NCI-H460 (cell line): ENCODE results near the gene APBB3. TPM values are rescaled to one million over a fixed set of nuclear protein-coding genes. Genes with fewer than 3 reads are reported as not detected.
"Not testable (repeated sequence)": the region's sequence is repeated elsewhere in the genome, so short reads cannot be mapped to it uniquely, and the experiment has no call there.

ENCODE experiments used
- DNase-seq: peaks from one replicate; pipeline ENCODE4 v3.0.0-alpha.2; 2016; ENCODE audit warnings: low read depth; ENCODE audit errors: extremely low read depth
- polyA plus RNA-seq: library from polyadenylated mRNA; depleted of rRNA; stranded (reverse); fragments of >200 nt; gene quantifications from 2 replicates; pipeline ENCODE4 v1.2.3, GENCODE V29; 2014; cell fraction: nucleus; rRNA removed
- total RNA-seq: library from RNA; depleted of rRNA; stranded (reverse); fragments of >200 nt; shearing (Covaris generic); gene quantifications from 2 replicates; pipeline ENCODE4 v1.2.3, GENCODE V29; 2014; rRNA removed

The APBB3 gene, protein sequence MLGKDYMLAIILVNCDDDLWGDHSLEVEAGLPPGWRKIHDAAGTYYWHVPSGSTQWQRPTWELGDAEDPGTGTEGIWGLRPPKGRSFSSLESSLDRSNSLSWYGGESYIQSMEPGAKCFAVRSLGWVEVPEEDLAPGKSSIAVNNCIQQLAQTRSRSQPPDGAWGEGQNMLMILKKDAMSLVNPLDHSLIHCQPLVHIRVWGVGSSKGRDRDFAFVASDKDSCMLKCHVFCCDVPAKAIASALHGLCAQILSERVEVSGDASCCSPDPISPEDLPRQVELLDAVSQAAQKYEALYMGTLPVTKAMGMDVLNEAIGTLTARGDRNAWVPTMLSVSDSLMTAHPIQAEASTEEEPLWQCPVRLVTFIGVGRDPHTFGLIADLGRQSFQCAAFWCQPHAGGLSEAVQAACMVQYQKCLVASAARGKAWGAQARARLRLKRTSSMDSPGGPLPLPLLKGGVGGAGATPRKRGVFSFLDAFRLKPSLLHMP
- 9.8 and 12.6 TPM in 2 replicates for total RNA-seq
- polyA plus RNA-seq: 93.3 and 110 TPM in 2 replicates

DNA sequence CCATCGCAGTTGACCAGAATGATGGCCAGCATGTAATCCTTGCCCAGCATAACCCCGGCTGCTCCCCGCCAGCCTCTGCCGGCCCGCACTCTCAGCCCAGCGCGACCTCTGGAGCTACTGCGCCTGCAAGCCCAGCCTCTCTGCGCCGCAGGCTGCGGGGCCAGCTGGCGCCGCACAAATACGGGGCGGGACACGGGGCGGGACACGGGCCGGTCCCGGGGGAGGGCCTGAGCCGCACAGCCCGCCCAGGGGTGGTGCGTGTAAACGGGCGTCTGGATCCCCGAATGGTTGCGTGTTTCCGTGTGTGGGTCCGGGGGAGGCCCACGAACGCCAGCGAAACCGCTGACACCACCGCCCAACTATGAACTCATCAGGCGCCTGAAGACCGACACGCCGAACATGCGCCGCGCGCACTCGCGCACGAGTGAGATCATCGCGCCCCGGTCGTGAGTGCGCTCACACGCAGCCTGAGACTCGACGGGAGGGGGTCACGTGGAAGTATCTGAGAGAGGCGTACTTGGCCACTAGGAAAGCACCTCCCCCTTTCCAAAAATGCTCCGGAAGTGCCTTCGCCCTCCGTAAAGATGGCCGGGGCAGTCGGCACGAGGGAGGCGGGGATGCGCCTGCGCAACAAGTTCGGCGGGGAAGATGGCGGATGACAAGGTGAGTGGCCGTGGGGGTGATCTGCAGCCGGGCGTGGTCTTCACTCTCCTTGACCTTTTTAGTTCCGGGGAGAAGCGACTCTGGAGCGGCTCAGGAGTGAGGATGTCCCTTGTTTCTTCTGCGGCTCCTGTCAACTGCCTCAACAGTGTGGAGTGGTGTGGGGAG lies at the start of gene APBB3, which contains the start of gene SLC35A4:
APBB3 (minus strand) TSS at position 403 of the 828 bp plus-strand sequence; CDS start at position 50, 353 bp downstream.
SLC35A4 (plus strand) TSS at position 633 of the 828 bp plus-strand sequence. CDS start 2,342 bp downstream, outside the sequence.
- DNase-seq: peak; percentile 96

DNA sequence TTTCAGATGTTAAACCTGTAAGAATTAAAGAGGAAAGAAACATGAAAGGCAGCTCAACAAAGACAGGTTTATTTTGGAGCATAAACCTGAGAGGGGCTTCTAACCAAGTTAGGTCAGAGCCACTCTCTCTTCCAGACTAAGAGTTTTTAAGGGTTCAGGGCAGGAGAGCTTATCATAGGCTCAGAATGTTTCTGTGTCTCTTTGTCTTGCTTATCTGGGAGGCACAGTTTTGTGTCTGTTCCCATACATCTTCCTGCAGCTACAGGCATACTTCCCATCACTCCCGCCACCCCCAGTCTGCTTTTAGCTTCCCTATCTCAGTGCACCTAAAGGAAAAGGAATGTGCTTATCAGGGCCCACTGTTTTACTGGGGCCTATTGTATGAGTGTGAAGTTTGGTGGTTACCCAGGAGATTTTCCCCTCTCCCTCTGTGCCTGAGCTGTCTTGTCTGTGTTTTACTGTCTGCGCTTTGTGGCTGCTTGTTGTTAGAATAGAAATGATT lies 46.7 kb upstream of the APBB3 start:
- DNase-seq: no peak

DNA sequence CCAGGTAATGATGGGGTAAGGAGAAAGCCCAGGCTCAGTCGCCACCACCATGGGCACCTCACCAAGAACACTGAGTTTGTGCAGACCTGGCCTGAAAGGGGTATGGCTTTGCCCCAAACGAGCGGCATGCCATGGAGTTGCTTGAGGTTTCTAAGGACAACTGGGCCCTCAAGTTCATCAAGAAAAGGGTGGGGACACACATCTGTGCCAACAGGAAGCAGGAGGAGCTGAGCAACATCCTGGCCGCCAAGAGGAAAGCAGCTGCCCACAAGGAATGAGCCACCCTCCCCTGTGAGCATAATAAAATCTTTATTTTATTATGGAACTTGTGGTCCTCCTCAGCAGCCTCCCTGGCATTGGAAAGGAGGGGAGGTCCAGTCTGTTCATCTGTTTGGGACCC lies 44.7 kb upstream of the APBB3 start:
- no peak for DNase-seq

DNA sequence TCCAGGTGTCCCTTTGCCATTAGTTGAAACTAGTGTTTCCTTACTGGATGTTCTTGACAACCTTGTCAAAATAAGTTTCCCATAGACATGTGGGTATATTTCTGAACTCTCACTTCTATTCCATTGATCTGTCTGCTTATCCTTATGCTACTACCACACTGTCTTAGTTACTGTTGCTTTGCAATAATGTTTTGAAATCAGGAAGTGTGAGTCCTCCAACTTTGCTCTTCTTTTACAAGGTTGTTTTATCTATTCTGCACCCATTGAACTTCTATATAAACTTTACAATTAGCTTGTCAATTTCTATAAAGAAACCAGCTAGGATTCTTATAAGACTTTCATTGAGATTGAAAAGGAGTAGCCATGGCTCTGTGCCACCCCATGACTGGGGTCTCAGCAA lies 44.3 kb upstream of the APBB3 start:
- DNase-seq: no peak

DNA sequence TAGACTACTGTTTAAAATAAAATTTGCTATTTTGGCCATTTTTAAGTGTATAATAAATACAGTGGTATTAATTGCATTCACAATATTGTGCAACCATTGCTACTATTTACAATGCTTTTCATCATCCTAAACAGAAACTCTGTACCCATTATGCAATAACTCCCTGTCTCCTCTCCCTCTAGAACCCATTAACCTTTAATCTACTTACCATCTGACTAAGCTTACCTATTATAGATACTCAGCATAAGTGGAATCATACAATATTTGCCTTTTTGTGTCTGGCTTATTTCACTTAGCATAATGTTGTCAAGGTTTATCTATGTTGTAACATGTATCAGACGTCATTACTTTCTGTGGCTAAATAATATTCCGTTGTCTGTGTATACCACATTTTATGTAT lies 42.6 kb upstream of the APBB3 start:
- DNase-seq: peak; percentile 15

DNA sequence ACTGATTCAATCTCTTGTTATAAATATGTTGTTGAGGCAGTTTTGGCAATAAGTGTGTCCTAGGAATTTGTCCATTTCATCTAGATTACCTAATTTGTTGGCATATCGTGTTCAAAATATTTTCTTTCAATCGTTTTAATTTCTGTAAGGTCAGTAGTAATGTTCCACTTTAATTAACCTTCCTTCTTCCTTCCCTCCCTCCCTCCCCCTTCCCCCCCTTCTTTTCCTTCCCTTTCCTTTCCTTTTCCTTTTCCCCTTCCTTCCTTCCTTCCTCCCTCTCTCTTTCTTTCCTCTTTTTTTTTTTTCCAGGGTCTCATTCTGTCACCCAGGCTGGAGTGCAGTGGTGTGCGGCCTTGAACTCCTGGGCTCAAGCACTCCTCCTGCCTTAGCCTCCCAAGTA lies 41.5 kb upstream of the APBB3 start:
- no peak for DNase-seq

DNA sequence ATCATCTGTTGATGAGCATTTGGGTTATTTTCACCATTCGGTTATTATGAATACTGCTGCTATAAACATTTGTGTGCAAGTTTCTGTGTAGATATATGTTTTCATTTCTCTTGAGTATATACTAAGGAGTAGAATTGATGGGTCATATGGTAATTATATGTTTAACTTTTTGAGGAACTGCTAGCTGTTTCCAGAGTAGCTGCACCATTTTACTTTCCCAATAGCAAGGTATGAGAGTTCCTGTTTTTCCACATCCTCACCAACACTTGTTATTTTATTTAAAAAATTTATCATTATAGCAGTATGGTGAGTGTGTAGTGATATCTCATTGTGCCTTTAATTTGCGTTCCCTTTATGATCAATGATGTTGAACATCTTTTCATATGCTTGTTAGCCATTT lies 39.3 kb upstream of the APBB3 start:
- DNase-seq: no peak

DNA sequence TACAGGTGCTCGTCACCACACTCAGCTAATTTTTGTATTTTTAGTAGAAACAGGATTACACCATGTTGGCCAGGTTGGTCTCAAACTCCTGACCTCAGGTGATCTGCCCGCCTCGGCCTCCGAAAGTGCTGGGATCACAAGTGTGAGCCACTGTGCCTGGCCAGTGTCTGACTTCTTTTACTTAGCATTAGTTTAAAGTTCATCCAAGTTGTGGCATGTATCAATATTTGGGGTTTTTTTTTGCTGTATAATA lies 39.0 kb upstream of the APBB3 start:
- not testable (repeated sequence) for DNase-seq

DNA sequence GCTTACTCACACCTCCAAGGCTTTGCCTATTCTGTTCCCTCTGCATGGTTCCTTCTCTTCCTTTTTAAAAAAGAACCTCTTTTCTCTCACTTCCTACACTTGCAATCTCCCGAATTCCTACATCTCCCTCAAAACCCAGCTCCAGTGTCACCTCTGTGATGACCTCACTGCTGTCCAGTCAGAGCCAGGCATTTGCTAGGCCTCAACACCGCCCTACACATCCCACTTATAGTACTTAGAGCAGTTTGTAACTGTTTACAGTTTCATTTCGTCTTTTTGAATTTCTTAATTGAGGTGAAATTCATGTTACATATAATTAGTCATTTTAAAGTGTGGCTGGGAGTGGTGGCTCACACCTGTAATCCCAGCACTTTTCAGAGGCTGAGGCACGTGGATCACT lies 37.7 kb upstream of the APBB3 start:
- no peak for DNase-seq

DNA sequence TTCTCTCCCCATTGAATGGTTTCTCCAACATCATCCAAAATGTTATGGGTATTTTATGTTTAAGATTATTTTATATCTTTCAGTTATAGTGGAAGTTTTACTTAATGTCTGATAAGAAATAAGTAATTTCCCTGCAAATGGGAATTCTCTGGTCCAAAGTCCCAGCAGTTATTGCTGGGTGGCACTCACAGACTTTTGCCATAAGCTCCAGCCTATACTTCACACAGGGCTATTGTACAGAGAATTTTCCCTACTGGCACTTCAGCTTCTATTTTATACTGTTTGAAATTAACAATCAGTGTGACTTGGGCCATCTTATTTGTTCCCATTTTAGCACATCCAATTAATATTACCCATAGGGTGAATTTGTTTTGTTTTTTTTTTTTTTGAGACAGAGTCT lies 35.7 kb upstream of the APBB3 start:
- no peak for DNase-seq

DNA sequence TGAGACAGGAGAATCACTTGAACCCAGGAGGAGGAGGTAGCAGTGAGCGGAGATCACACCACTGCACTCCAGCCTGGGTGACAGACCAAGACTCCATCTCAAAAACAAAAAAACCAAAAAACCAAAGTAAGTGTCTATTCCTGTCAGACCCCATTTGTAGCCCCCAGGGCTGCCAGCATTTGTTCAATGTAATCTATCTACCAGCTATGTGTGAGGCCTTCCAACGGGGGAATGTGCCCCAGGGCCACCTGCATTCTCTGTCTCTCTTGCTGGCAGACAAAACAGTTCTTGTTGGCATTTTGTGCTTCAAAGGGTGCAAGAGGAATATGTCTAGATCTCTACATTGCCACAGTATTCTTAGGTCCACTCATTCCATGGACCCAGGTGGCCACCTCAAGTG lies 34.4 kb upstream of the APBB3 start:
- DNase-seq: no peak

DNA sequence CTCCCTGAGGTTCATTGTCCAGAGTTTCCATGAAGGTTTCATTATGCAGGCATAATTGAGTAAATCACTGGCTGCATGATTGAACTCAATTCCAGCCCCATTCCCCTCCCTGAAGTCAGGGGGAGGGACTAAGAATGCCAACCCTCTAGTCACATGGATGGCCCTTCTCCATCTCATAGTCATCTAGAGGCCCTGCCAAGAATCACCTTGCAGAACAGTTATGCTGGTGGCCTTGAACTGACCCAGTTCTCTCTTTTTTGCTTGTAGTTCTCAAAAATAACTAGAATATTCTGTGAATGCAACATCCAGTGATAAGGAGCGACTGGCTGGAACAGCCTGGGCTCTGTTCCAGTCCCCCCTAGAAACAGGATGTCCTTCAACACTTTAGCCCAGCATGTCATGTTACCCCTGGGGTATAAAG lies 31.9 kb upstream of the APBB3 start:
- DNase-seq: no peak

DNA sequence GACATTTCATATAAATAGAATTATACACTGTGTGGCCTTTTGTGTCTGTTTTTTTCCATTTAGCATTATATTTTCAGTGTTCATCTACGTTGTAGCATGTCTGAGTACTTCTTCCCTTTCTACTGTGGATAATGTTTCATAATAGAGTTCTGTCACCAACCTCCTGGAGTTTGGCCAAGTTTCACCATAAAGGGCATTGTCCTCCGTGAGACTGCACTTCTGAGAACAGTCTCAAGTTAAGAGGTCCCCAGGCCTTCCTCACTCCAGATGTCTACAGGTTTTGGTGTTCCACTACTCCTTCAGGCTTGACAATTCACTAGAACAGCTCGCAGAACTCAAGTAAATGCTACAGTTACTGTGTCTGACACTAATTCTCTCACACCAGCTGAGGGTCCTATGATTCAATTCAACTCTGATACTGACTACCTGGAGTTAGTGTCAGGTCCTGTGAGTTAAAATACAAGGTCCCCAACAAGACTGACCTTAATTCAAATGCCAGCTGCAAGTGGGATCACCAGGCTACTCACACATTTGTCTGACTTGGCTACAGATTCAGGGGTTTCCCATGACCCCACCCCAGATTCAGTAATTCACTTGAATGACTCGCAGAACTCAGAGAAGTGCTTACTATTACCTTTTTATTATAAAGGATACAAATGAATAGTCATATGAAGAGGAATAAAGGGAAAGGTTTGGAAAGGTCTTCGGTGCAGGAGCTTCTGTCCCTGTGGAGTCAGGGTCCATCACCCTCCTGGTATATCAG lies 31.3 kb upstream of the APBB3 start:
- DNase-seq: no peak

DNA sequence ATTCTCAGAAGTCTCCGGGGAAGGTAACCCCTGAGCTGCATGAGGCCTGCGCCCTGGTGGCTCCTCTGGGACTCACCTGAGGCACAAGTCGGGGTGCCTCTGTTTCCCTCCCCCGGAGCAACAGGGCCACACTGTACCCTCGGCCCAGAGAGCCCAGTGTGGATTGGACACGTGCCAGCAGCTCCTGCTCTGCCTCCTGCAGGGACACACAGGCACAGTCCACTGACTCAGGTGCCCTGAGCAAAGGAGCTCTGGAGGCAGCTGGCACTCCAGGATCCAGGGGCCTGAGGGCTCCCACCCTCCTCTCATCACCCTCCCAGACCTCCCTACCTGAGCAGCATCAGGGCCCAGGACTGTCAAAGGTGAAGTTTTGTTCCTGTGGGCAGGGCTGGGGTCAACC lies 29.8 kb upstream of the APBB3 start:
- no peak for DNase-seq

DNA sequence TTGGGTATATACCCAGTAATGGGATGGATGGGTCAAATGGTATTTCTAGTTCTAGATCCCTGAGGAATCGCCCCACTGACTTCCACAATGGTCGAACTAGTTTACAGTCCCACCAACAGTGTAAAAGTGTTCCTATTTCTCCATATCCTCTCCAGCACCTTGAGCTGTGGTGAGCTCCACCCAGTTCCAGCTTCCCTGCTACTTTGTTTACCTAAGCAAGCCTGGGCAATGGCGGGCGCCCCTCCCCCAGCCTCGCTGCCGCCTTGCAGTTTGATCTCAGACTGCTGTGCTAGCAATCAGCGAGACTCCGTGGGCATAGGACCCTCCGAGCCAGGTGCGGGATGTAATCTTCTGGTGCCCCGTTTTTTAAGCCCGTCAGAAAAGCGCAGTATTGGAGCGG lies 28.7 kb upstream of the APBB3 start:
- peak; percentile 40 for DNase-seq

DNA sequence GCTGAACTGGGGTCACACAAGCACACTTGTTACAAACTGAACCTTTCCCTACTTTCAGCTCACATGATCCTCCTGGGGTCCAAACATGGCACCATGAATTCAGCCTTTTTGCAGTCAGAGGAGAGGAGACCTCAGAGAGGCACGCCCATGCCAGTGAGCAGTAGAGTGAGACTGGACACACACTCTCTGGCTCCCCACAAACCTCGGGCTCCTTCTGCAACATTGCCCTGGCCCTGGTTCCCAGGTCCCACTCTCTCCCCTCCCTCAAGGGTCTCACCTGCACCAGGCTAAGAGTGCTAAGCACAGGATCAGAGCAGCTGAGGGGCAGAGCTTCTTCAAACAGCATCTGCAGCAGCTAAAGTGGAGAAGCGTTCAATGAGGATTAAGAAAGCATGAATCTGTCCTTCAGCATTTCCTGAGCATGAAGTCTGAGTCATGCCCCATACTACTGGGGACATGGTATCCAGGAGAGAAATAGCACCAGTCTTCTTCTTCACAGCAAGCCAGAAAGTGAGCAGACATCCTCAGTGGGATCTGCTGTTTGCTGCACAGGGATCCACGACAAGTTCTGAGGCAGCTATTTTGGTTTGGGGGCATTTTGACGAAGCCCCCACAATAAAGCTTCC lies 27.5 kb upstream of the APBB3 start:
- DNase-seq: no peak

DNA sequence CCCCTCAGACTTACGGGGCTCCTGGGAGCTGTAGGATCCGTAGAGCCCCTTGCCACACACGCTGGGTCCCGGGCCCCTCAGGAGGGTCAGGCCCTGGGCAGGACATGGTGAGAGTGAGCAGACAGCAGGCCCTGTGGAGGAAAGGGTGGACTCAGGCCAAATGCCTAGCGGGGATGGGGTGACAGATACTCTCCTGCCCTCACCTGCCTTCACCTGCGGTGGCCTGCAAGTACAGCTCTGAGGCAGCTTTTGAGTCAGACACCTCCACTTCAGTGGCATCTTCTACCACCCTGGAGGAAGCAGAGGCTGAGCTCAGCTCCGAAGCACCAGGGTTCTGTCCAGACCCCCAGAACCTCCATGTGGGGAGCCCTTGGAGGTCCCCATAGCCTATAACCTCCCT lies 26.5 kb upstream of the APBB3 start:
- no peak for DNase-seq

DNA sequence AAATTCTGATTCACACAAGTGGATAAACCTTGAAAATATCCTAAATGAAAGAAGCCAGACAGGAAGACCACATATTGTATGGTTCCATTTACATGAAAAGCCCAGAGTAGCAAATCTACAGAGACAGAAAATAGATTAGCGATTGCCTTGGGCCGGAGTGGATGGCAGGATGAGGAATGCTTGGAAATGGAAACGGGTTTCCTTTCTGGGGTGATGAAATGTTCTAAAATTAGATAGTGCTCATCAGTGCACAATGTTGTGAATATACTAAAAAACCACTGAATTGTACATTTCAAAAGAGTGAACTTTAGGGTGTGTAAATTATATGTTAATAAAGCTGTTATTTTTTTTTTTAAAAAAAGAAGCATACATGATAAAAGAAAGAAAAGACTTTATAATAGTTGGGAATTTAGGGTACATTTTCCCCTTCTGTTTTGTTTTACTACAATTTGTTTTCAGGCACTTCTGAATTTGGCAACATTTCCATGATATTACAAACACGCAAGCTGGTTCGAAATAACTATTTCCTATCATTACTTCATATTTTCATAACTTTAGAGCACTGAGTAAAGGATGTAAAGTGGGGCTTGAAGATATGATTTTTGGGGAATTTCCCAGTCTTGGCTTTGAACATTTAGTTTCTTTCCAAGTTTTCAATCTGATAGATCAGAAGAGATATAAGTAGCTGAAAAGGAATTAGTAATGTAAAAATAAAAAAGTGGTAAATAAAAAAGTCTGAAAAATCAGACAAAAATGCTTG lies 24.1 kb upstream of the APBB3 start:
- no peak for DNase-seq

DNA sequence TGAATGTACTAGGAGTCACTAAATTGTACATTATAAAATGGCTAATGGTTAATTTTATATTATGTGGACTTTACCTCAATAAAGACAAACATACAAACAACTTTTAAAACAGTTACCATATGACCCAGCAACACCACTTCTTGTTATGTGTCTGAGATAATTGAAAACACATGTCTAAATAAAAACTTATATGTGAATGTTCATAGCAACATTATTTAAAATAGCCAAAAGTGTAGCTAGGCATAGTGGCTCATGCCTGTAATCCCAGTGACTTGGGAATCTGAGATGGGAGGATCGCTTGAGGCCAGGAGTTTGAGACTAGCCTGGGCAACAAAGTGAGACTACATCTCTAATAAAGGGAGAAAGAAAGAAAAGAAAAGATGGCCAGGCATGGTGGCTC lies 23.1 kb upstream of the APBB3 start:
- no peak for DNase-seq
